Neural cell (in vitro differentiated cells): ENCODE measurements around the gene CPB2. TPM values are rescaled to one million over a fixed set of nuclear protein-coding genes. Genes with fewer than 3 reads are reported as not detected.

Experiments
- H2AFZ ChIP-seq: fragments of 200-600, 300-800 bp; sonication (generic), shearing (Covaris generic); 2 replicates; pipeline ENCODE4 v1.6.0; 2014; ENCODE audit warnings: low read depth, mild to moderate bottlenecking, antibody characterized with exemption, low read length, moderate library complexity
- H3F3A ChIP-seq: fragments of 200-600 bp; shearing (Covaris generic); 2 replicates; pipeline ENCODE4 v1.6.1; 2016; ENCODE audit warnings: mild to moderate bottlenecking, moderate library complexity, mixed read lengths, antibody characterized with exemption, low read length; ENCODE audit not compliant: insufficient read depth, poor library complexity, severe bottlenecking
- H3K27ac ChIP-seq: fragments of 200-600, 300-800 bp; sonication (generic), shearing (Covaris generic); 2 replicates; pipeline ENCODE4 v1.5.1; 2014; ENCODE audit warnings: mild to moderate bottlenecking, low read length, moderate library complexity
- H3K27me3 ChIP-seq: fragments of 300-800, 200-600 bp; sonication (generic), shearing (Covaris generic); 2 replicates; pipeline ENCODE4 v1.6.0; 2014; ENCODE audit warnings: mild to moderate bottlenecking, low read depth, low read length, moderate library complexity; ENCODE audit not compliant: insufficient read depth
- H3K36me3 ChIP-seq: fragments of 300-800, 200-600 bp; sonication (generic), shearing (Covaris generic); 2 replicates; pipeline ENCODE4 v1.5.1; 2014; ENCODE audit warnings: mild to moderate bottlenecking, antibody characterized with exemption, low read length, moderate library complexity; ENCODE audit not compliant: insufficient read depth
- H3K4me2 ChIP-seq: fragments of 300-800, 200-600 bp; sonication (generic), shearing (Covaris generic); 2 replicates; pipeline ENCODE4 v1.6.0; 2014; ENCODE audit warnings: mild to moderate bottlenecking, low read length
- H3K4me3 ChIP-seq: fragments of 300-800, 200-600 bp; sonication (generic), shearing (Covaris generic); 2 replicates; pipeline ENCODE4 v1.5.1; 2014; ENCODE audit warnings: mild to moderate bottlenecking, low read length, moderate library complexity
- H3K79me2 ChIP-seq: fragments of 200-600 bp; shearing (Covaris generic); replicated peaks from 2 replicates; pipeline ENCODE4 v1.6.0; 2014; ENCODE audit warnings: mild to moderate bottlenecking, low read length, moderate library complexity; ENCODE audit not compliant: insufficient read depth
- H3K9ac ChIP-seq: fragments of 300-800, 200-600 bp; sonication (generic), shearing (Covaris generic); 2 replicates; pipeline ENCODE4 v1.6.1; 2016; ENCODE audit warnings: mild to moderate bottlenecking, low read length, mixed read lengths
- H3K9me2 ChIP-seq: fragments of 200-600 bp; shearing (Covaris generic); 2 replicates; pipeline ENCODE4 v1.6.1; 2016; ENCODE audit warnings: mild to moderate bottlenecking, low read length, mixed read lengths; ENCODE audit not compliant: insufficient read depth
- H3K9me3 ChIP-seq: fragments of 200-600, 300-800 bp; sonication (generic), shearing (Covaris generic); 2 replicates; pipeline ENCODE4 v1.6.1; 2016; ENCODE audit warnings: mild to moderate bottlenecking, mixed run types, low read length, moderate library complexity, mixed read lengths
- H4K20me1 ChIP-seq: fragments of 200-600 bp; shearing (Covaris generic); 2 replicates; pipeline ENCODE4 v1.6.1; 2016; ENCODE audit warnings: mild to moderate bottlenecking, mixed run types; ENCODE audit not compliant: insufficient read depth
- EP300 ChIP-seq: fragments of 450-650 bp; conservative IDR thresholded peaks from 2 replicates; pipeline ENCODE4 v1.6.1; 2014; ENCODE audit warnings: antibody characterized with exemption, mild to moderate bottlenecking, moderate library complexity; ENCODE audit not compliant: poor library complexity, severe bottlenecking
- EZH2 ChIP-seq: fragments of 200-600, 300-800 bp; shearing (Covaris generic), sonication (generic); IDR thresholded peaks from 2 replicates; pipeline ENCODE4 v1.6.1; 2014; ENCODE audit warnings: antibody characterized with exemption, low read length, borderline replicate concordance, mild to moderate bottlenecking; ENCODE audit not compliant: insufficient read depth, poor library complexity, severe bottlenecking
- POLR2AphosphoS5 ChIP-seq: IDR thresholded peaks from 2 replicates; pipeline ENCODE4 v1.6.1; 2012
- RAD21 ChIP-seq: fragments of 450-650 bp; conservative IDR thresholded peaks from 2 replicates; pipeline ENCODE4 v1.6.1; 2014; ENCODE audit warnings: antibody characterized with exemption, mild to moderate bottlenecking, moderate library complexity
- SMC3 ChIP-seq: fragments of 450-650 bp; conservative IDR thresholded peaks from 2 replicates; pipeline ENCODE4 v1.6.1; 2014; ENCODE audit warnings: antibody characterized with exemption, mild to moderate bottlenecking, moderate library complexity; ENCODE audit not compliant: poor library complexity
- TAF1 ChIP-seq: IDR thresholded peaks from 2 replicates; pipeline ENCODE4 v1.6.1; 2012; ENCODE audit warnings: low read depth
- polyA plus RNA-seq: library from polyadenylated mRNA; depleted of rRNA; stranded (reverse); fragments of >200 nt; gene quantifications from 2 replicates; pipeline ENCODE4 v1.2.3, GENCODE V29; 2014
- TF ChIP-seq, protein P1 (sequence below): fragments of 450-650 bp; IDR thresholded peaks from 2 replicates; pipeline ENCODE4 v1.5.1; 2014; ENCODE audit warnings: antibody characterized with exemption, mild to moderate bottlenecking, moderate library complexity; ENCODE audit not compliant: poor library complexity, severe bottlenecking
- TF ChIP-seq, protein P2 (sequence below): IDR thresholded peaks from 2 replicates; pipeline ENCODE4 v1.6.1; 2012; ENCODE audit warnings: borderline replicate concordance

Gene CPB2
- polyA plus RNA-seq, 1 donor from 2014 or later = not detected

DNA sequence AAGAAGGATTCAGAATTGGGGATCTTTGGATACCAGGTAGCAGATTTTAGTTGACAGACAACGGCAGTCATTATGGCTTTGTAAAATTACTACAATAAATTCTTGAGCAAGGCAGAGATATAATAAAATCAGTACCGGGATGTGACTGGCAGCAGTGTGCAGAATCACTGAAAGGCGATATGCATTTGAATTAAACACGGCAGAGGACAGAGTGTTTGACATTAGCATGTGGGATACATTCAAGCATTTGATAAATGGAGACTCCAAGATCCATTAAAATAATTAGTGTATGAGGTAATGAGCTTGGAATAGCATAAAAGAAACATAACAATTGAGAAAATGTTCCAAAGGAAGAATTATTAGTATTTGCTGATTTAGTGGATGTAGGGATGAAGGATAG, 40.3 kb upstream of the CPB2 start:
- H3K4me2 ChIP-seq = no peak overlapping the region
- no peaks in the 10 kb centered on the region for H4K20me1 ChIP-seq
- peaks cover 14% of the 10 kb centered on the region for H3K27me3 ChIP-seq
- H3K9me2 ChIP-seq = no peaks in the 10 kb centered on the region
- H3F3A ChIP-seq = no peaks in the 10 kb centered on the region
- H3K36me3 ChIP-seq = no peaks in the 10 kb centered on the region
- H2AFZ ChIP-seq = no peak overlapping the region
- no peaks in the 10 kb centered on the region for H3K79me2 ChIP-seq
- no peaks in the 10 kb centered on the region for H3K9me3 ChIP-seq
- H3K4me3 ChIP-seq = no peak overlapping the region
- no peak overlapping the region for H3K27ac ChIP-seq
- H3K9ac ChIP-seq = no peak overlapping the region
- TF ChIP-seq TAF1 = no peak
- no peak for TF ChIP-seq EP300
- TF ChIP-seq, protein P1, sequence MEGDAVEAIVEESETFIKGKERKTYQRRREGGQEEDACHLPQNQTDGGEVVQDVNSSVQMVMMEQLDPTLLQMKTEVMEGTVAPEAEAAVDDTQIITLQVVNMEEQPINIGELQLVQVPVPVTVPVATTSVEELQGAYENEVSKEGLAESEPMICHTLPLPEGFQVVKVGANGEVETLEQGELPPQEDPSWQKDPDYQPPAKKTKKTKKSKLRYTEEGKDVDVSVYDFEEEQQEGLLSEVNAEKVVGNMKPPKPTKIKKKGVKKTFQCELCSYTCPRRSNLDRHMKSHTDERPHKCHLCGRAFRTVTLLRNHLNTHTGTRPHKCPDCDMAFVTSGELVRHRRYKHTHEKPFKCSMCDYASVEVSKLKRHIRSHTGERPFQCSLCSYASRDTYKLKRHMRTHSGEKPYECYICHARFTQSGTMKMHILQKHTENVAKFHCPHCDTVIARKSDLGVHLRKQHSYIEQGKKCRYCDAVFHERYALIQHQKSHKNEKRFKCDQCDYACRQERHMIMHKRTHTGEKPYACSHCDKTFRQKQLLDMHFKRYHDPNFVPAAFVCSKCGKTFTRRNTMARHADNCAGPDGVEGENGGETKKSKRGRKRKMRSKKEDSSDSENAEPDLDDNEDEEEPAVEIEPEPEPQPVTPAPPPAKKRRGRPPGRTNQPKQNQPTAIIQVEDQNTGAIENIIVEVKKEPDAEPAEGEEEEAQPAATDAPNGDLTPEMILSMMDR = no peak
- TF ChIP-seq, protein P2, sequence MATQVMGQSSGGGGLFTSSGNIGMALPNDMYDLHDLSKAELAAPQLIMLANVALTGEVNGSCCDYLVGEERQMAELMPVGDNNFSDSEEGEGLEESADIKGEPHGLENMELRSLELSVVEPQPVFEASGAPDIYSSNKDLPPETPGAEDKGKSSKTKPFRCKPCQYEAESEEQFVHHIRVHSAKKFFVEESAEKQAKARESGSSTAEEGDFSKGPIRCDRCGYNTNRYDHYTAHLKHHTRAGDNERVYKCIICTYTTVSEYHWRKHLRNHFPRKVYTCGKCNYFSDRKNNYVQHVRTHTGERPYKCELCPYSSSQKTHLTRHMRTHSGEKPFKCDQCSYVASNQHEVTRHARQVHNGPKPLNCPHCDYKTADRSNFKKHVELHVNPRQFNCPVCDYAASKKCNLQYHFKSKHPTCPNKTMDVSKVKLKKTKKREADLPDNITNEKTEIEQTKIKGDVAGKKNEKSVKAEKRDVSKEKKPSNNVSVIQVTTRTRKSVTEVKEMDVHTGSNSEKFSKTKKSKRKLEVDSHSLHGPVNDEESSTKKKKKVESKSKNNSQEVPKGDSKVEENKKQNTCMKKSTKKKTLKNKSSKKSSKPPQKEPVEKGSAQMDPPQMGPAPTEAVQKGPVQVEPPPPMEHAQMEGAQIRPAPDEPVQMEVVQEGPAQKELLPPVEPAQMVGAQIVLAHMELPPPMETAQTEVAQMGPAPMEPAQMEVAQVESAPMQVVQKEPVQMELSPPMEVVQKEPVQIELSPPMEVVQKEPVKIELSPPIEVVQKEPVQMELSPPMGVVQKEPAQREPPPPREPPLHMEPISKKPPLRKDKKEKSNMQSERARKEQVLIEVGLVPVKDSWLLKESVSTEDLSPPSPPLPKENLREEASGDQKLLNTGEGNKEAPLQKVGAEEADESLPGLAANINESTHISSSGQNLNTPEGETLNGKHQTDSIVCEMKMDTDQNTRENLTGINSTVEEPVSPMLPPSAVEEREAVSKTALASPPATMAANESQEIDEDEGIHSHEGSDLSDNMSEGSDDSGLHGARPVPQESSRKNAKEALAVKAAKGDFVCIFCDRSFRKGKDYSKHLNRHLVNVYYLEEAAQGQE = no peak
- no peak for TF ChIP-seq EZH2
- no peak for TF ChIP-seq POLR2AphosphoS5
- TF ChIP-seq SMC3 = no peak
- TF ChIP-seq RAD21 = no peak

DNA sequence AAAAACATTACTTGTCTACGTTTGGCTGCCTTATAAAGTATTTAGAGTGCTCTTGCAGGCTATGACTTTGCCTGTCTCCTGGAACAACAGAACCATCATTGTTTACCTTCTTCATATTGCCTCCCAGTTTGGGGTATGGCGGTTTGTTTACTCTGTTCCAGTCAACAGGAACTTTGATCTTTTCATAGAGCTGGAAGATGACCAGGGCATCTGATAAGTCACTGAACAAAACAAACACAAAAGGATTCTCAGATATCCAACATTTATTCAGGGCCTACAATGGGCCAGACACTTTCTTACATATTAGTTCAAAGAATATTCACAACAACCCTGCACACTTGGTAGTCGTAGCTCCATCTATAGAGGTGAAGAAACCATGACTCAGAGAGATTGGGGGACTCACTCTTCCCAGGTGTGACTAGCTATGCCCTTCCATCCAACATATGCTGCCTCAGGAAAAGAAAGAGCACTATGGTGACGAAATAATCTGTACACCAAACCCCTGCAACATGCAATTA, 38.4 kb upstream of the CPB2 start:
- Histone ChIP-seq H3K9ac (no peak overlapping the region), H3K27ac (no peak overlapping the region), H2AFZ (no peak overlapping the region), H3K4me2 (no peak overlapping the region), H3K4me3 (no peak overlapping the region), H3K79me2 (no peaks in the 10 kb centered on the region), H4K20me1 (no peaks in the 10 kb centered on the region), H3K27me3 (peaks cover 22% of the 10 kb centered on the region), H3K9me3 (no peaks in the 10 kb centered on the region), H3K36me3 (no peaks in the 10 kb centered on the region), H3F3A (no peaks in the 10 kb centered on the region), H3K9me2 (no peaks in the 10 kb centered on the region)
- TF ChIP-seq EP300 = no peak
- TF ChIP-seq, protein P2 = no peak
